Gastrocnemius medialis (tissue), 4 donors: ENCODE results near the gene LAMA2. TPM values are rescaled to one million over a fixed set of nuclear protein-coding genes. Genes with fewer than 3 reads are reported as not detected.

Experiments used
- ATAC-seq, 2 donors: fragments of 150-250 bp; one replicate each; pipeline ENCODE4 v1.9.1; 2016
- DNase-seq, 2 donors: peaks; one replicate each; pipeline ENCODE4 v3.0.0-alpha.2; 2019
- H3K27ac ChIP-seq, 4 donors: fragments of 200-600 bp; sonication (generic); 1 replicate in 1 of 4; 2 replicates in 3 of 4; pipeline ENCODE4 v1.5.1; 2016 to 2018; ENCODE audit warnings: mild to moderate bottlenecking in 2 of 4, moderate library complexity in 1 of 4
- H3K27me3 ChIP-seq, 3 donors: fragments of 200-600 bp; sonication (generic) in 2 of 3; 1 replicate in 1 of 3; 2 replicates in 2 of 3; pipeline versions ENCODE4 v1.5.1 to v1.6.0; 2016 to 2019; ENCODE audit warnings: mild to moderate bottlenecking in 1 of 3, moderate library complexity in 1 of 3
- H3K36me3 ChIP-seq, 2 donors: fragments of 200-600 bp; sonication (generic) in 1 of 2; one replicate each; pipeline ENCODE4 v1.5.1; 2017 to 2018
- H3K4me1 ChIP-seq, 2 donors: fragments of 200-600 bp; sonication (generic) in 1 of 2; one replicate each; pipeline ENCODE4 v1.5.1; 2016 to 2017; ENCODE audit warnings: mild to moderate bottlenecking in 2 of 2
- H3K4me3 ChIP-seq, 4 donors: fragments of 200-600 bp; sonication (generic) in 3 of 4; 1 replicate in 1 of 4; 2 replicates in 3 of 4; pipeline ENCODE4 v1.5.1; 2016 to 2019; ENCODE audit warnings: mild to moderate bottlenecking in 2 of 4
- H3K9me3 ChIP-seq, 3 donors: fragments of 200-600 bp; sonication (generic) in 2 of 3; 1 replicate in 1 of 3; 2 replicates in 2 of 3; pipeline ENCODE4 v1.5.1; 2016 to 2019
- CTCF ChIP-seq, 5 experiments: fragments of 450-650 bp in 3 of 5; fragments of 200-600 bp in 2 of 5; sonication (generic) in 2 of 5; IDR thresholded peaks in 4 of 5; conservative IDR thresholded peaks in 1 of 5; 1 replicate in 4 of 5; 2 replicates in 1 of 5; pipeline ENCODE4 v1.5.1; 2016 to 2019; ENCODE audit warnings: antibody characterized with exemption in 5 of 5, mild to moderate bottlenecking in 3 of 5, moderate library complexity in 3 of 5
- POLR2A ChIP-seq, 2 donors: fragments of 450-650 bp; IDR thresholded peaks; one replicate each; pipeline ENCODE4 v1.6.1; 2017; ENCODE audit warnings: antibody characterized with exemption in 2 of 2, mild to moderate bottlenecking in 2 of 2, moderate library complexity in 2 of 2
- in situ Hi-C, 4 donors: fragments of 200-750 bp; cut with MboI; loops; one replicate each; pipeline versions ENCODE4 v1.15.0 to v1.8.0; 2017; ENCODE audit warnings: low sequenced_read_pairs in 4 of 4
- intact Hi-C: fragments of 100-400 bp; cut with DNase I; formaldehyde crosslinking; loops from one replicate; pipeline ENCODE4 v1.15.1; 2023; ENCODE audit warnings: low total_unique reads
- total RNA-seq, 4 donors: library from RNA; depleted of rRNA; stranded (reverse); fragments of >200 nt; gene quantifications; one replicate each; pipeline versions ENCODE4 v1.1.0 to v1.2.3, GENCODE V29; 2016

Gene LAMA2
- total RNA-seq, 4 donors from 2014 or later, result 52.9 to 113 (median 71.3) TPM

DNA sequence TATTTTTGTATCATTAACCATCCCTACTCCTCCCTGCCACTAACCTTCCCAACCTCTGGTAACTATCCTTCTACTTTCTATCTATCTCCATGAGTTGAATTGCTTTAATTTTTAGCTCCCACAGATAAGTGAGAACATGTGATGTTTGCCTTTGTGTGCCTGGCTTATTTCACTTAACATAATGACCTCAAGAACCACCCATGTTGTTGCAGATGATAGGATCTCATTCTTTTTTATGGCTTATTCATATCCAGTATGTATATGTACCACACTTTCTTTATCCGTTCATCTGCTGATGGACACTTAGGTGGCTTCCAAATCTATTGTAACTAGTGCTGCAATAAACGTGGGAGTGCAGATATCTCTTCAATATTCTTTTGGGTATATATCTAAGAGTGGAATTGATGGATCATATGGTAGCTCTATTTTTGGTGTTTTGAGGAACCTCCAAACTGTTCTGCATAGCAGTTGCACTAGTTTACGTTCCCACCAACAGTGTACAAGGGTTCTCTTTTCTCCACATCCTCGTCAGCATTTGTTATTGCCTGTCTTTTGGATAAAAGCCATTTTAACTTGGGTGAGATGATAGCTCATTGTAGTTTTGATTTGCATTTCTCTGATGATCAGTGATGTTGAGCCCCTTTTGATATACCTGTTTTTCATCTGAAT is 625.7 kb downstream of the LAMA2 start:
- peaks cover 0 to 21% of the 10 kb centered on the region in 2 donors for H3K36me3 ChIP-seq
- H3K9me3 ChIP-seq, result no peaks in the 10 kb centered on the region
- H3K4me3 ChIP-seq, result no peak overlapping the region
- TF ChIP-seq CTCF (IDR thresholded peaks at IDR 0.05 in 4 of 5, conservative IDR thresholded peaks at IDR 0.05 in 1 of 5), result no peak
- no peak for TF ChIP-seq POLR2A (IDR thresholded peaks at IDR 0.05)
- no peak for ATAC-seq
- in situ Hi-C loops, result loop anchor here in 1 of 4 donors (10.0 kb wide), 1 partner anchor 66 kb away; no protein-coding TSS in a partner anchor
- DNase-seq, result no peak
- intact Hi-C loops, result no loop called here
- peaks cover 4 to 7% of the 10 kb centered on the region in 2 donors for H3K4me1 ChIP-seq
- H3K27me3 ChIP-seq, result no peaks in the 10 kb centered on the region
- H3K27ac ChIP-seq, result no peak overlapping the region

GRCh38 chr6:129510950-129511349 is 628.0 kb downstream of the LAMA2 start:
- Histone ChIP-seq H3K4me3 (no peak overlapping the region), H3K9me3 (no peaks in the 10 kb centered on the region), H3K27me3 (no peaks in the 10 kb centered on the region), H3K4me1 (no peaks in the 10 kb centered on the region), H3K27ac (no peak overlapping the region), H3K36me3 (peaks cover 0 to 22% of the 10 kb centered on the region in 2 donors)
- TF ChIP-seq CTCF (IDR thresholded peaks at IDR 0.05 in 4 of 5, conservative IDR thresholded peaks at IDR 0.05 in 1 of 5) (no peak), POLR2A (IDR thresholded peaks at IDR 0.05) (no peak)
- intact Hi-C loops, result no loop called here
- DNase-seq, result no peak
- in situ Hi-C loops, result no loop called here
- ATAC-seq, result no peak

DNA sequence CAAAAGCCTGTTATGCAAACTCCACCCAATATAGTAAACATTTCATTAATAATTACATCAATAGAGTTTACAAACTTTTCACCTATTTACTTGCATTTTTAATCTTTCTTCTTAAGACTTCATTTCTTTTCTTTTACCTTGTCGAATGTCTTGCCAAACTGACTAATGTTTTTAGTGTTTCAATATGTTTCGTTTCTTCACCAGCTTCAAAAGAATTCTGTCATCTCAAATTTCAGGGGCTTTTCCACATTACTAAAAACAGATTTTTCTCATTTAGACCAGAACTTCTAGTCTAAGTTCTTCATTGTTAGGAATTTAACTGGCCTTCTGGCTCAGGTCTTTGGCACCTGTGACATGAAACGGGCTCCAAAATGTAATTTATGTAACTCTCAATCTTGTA is 630.5 kb downstream of the LAMA2 start:
- intact Hi-C loops, result no loop called here

DNA sequence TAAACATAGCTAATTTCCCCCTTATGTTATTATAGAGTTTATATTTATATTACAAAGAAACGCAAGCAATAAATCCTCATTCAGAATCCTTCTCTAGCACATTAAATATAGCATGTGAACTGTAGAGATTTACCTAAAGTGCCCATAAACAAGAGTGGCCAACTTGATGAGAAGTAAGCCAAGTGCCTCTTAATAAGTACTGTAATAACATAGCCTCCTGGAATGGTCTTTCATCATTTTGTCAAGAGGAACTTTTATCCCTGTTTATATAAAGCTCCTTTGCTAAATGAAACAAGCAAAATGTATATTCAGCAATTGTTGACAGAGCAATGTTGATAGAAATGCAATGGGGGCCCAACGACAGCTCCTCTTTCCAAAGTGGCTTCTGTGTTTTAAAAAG is 632.1 kb downstream of the LAMA2 start:
- Histone ChIP-seq H3K4me1 (peaks cover 8 to 12% of the 10 kb centered on the region in 2 donors), H3K9me3 (no peaks in the 10 kb centered on the region), H3K36me3 (peaks cover 0 to 15% of the 10 kb centered on the region in 2 donors), H3K27ac (no peak overlapping the region), H3K27me3 (no peaks in the 10 kb centered on the region), H3K4me3 (no peak overlapping the region)
- TF ChIP-seq POLR2A (IDR thresholded peaks at IDR 0.05) (no peak), CTCF (IDR thresholded peaks at IDR 0.05 in 4 of 5, conservative IDR thresholded peaks at IDR 0.05 in 1 of 5) (no peak)
- DNase-seq (no peak), ATAC-seq (no peak)
- intact Hi-C loops, result loop anchor here (2.0 kb wide), 1 partner anchor 14 kb away; no protein-coding TSS in a partner anchor
- in situ Hi-C loops, result no loop called here

More for the DNA sequence above, 630.5 kb downstream of the LAMA2 start:
- H3K27me3 ChIP-seq, result no peaks in the 10 kb centered on the region
- no peaks in the 10 kb centered on the region for H3K9me3 ChIP-seq
- peaks cover 8 to 12% of the 10 kb centered on the region in 2 donors for H3K4me1 ChIP-seq
- ATAC-seq (no peak), DNase-seq (no peak)
- H3K36me3 ChIP-seq, result peaks cover 0 to 19% of the 10 kb centered on the region in 2 donors
- in situ Hi-C loops, result no loop called here
- H3K27ac ChIP-seq, result no peak overlapping the region
- no peak overlapping the region for H3K4me3 ChIP-seq
- TF ChIP-seq POLR2A (IDR thresholded peaks at IDR 0.05), result no peak
- TF ChIP-seq CTCF (IDR thresholded peaks at IDR 0.05 in 4 of 5, conservative IDR thresholded peaks at IDR 0.05 in 1 of 5), result no peak
